HL-60 (cell line): ENCODE measurements around the gene GNG7.
A peak's percentile ranks its signal among the peaks of the same experiment; 100 is the strongest.

Experiments used
- DNase-seq, 2 experiments: peaks; one replicate each; pipeline ENCODE4 v3.0.0-alpha.2; 2010 to 2020; ENCODE audit warnings: low read depth in 1 of 2, low spot score in 1 of 2
- H3K27ac ChIP-seq: fragments of 250-450 bp; sonication (Bioruptor Pico); replicated peaks from 2 replicates; pipeline ENCODE4 v1.5.1; 2020; ENCODE audit warnings: mild to moderate bottlenecking, moderate library complexity
- H3K27me3 ChIP-seq: fragments of 250-450 bp; sonication (Bioruptor Pico); 2 replicates; pipeline ENCODE4 v1.5.1; 2021; ENCODE audit warnings: mild to moderate bottlenecking, moderate library complexity; ENCODE audit not compliant: insufficient read depth, poor library complexity, severe bottlenecking
- H3K4me3 ChIP-seq: replicated peaks from 2 replicates; pipeline ENCODE4 v1.5.1; 2011; ENCODE audit warnings: mild to moderate bottlenecking, control low read depth, low read length; ENCODE audit not compliant: insufficient read depth
- GABPA ChIP-seq: IDR thresholded peaks from 2 replicates; pipeline ENCODE4 v1.6.1; 2012; ENCODE audit warnings: low read depth
- POLR2AphosphoS5 ChIP-seq: IDR thresholded peaks from 2 replicates; pipeline ENCODE4 v1.6.1; 2012; ENCODE audit warnings: low read depth
- SPI1 ChIP-seq: IDR thresholded peaks from 2 replicates; pipeline ENCODE4 v1.6.1; 2012; ENCODE audit warnings: low read depth, mild to moderate bottlenecking, borderline replicate concordance
- TF ChIP-seq, protein P1 (sequence below): IDR thresholded peaks from 2 replicates; pipeline ENCODE4 v1.6.1; 2012; ENCODE audit warnings: low read depth; ENCODE audit not compliant: insufficient replicate concordance
- TF ChIP-seq, protein P2 (sequence below): IDR thresholded peaks from one replicate; pipeline ENCODE4 v1.5.1; 2011; ENCODE audit warnings: low read length, control low read depth, inconsistent platforms; ENCODE audit not compliant: insufficient read depth

The GNG7 gene

DNA sequence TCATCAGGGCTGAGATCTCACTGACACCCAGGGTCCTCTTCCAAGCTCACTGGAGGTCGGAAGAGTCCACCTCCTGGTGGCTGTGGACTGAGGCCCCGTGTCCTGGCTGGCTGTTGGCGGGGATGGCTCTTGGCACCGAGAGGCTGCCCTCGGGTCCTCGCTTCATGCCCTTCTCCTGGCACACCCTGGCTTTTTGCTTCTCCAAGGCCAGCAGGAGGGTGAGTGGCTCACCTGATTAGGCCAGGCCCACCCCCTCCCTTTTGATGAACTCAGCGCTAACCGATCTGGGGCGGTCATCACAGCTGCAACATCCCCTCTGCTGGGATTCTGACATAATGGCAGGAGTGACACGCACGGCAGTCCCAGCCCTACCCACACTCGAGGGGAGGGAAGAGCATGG is 32.9 kb upstream of the GNG7 start:
- Histone ChIP-seq H3K4me3 (no peak overlapping the region), H3K27me3 (no peaks in the 10 kb centered on the region), H3K27ac (no peak overlapping the region)
- DNase-seq, result no peak
- no peak for TF ChIP-seq GABPA
- TF ChIP-seq, protein P1, sequence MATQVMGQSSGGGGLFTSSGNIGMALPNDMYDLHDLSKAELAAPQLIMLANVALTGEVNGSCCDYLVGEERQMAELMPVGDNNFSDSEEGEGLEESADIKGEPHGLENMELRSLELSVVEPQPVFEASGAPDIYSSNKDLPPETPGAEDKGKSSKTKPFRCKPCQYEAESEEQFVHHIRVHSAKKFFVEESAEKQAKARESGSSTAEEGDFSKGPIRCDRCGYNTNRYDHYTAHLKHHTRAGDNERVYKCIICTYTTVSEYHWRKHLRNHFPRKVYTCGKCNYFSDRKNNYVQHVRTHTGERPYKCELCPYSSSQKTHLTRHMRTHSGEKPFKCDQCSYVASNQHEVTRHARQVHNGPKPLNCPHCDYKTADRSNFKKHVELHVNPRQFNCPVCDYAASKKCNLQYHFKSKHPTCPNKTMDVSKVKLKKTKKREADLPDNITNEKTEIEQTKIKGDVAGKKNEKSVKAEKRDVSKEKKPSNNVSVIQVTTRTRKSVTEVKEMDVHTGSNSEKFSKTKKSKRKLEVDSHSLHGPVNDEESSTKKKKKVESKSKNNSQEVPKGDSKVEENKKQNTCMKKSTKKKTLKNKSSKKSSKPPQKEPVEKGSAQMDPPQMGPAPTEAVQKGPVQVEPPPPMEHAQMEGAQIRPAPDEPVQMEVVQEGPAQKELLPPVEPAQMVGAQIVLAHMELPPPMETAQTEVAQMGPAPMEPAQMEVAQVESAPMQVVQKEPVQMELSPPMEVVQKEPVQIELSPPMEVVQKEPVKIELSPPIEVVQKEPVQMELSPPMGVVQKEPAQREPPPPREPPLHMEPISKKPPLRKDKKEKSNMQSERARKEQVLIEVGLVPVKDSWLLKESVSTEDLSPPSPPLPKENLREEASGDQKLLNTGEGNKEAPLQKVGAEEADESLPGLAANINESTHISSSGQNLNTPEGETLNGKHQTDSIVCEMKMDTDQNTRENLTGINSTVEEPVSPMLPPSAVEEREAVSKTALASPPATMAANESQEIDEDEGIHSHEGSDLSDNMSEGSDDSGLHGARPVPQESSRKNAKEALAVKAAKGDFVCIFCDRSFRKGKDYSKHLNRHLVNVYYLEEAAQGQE, result no peak
- no peak for TF ChIP-seq POLR2AphosphoS5
- TF ChIP-seq SPI1, result no peak
- TF ChIP-seq, protein P2, sequence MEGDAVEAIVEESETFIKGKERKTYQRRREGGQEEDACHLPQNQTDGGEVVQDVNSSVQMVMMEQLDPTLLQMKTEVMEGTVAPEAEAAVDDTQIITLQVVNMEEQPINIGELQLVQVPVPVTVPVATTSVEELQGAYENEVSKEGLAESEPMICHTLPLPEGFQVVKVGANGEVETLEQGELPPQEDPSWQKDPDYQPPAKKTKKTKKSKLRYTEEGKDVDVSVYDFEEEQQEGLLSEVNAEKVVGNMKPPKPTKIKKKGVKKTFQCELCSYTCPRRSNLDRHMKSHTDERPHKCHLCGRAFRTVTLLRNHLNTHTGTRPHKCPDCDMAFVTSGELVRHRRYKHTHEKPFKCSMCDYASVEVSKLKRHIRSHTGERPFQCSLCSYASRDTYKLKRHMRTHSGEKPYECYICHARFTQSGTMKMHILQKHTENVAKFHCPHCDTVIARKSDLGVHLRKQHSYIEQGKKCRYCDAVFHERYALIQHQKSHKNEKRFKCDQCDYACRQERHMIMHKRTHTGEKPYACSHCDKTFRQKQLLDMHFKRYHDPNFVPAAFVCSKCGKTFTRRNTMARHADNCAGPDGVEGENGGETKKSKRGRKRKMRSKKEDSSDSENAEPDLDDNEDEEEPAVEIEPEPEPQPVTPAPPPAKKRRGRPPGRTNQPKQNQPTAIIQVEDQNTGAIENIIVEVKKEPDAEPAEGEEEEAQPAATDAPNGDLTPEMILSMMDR, result no peak

DNA sequence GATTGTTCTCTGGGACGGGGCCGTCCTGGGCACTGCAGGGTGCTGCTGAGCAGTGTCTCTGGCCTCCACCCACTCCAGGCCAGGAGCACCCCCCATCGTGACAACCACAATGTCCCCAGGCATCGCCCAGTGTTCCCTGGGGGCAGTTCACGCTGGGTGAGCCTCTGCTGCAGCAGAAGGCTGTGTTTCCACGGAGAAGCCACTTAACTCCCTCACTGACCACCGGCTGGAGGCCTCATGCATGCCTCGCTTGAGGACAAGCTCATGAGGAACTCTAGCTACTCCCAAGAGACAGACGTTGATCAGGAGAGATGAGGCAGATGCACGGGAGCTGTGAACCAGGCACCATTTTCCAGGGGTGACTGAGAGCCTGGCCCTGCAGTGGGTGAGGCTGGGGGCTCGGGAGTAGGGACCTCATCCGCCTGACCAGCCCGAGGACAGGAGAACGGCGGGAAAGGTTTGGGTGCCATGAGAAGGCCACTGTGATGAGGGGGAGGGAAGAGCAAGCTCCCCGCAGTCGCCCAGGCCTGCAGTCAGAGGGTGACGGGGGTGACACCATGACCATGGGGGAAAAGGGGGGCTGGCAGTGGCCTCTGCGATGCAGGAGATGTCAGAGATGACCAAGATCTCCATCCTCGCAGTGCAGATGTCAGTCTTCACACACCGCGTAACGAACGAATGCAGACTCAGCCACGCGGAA is 32.2 kb upstream of the GNG7 start:
- no peaks in the 10 kb centered on the region for H3K27me3 ChIP-seq
- DNase-seq, result no peak
- no peak overlapping the region for H3K4me3 ChIP-seq
- no peak overlapping the region for H3K27ac ChIP-seq
- TF ChIP-seq GABPA (no peak), POLR2AphosphoS5 (no peak; the same call in 1 of the 2 replicates), SPI1 (no peak)
- TF ChIP-seq, protein P1, result no peak
- TF ChIP-seq, protein P2, result no peak

DNA sequence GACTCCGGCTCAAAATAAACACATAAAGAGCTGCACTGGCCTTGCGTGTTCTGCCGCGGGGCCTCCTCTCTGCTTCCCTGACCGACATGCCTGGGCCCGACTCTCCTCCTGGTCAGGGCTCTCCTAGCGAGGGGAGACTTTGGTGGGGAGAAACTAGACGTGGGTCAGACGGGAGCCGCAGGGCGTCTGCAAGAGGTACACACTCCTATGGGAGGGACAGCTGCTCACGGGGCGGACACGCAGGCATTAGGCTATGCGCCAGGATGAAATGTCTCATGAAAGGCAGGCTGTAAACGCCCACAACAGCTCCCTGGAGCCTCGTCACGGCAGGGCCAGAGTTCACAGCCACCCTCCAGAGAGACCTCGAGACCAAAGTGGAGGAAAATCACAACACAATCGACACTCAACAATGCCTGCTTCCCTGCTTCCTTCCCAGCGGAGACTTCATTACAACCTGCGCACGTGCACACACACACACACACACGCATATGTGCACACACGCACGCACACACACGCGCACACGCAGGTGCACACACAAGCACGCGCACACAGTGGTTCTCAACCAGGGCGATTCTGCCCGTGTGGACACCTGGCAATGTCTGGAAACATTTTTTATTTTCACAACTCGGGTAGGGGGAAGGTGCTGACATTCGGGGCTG is 31.6 kb upstream of the GNG7 start:
- no peak for DNase-seq
- no peak overlapping the region for H3K4me3 ChIP-seq
- no peak overlapping the region for H3K27ac ChIP-seq
- TF ChIP-seq, protein P2, result no peak
- peak; percentile 30; the same call in 1 of the 2 replicates for TF ChIP-seq POLR2AphosphoS5
- no peaks in the 10 kb centered on the region for H3K27me3 ChIP-seq
